H1 (cell line): ENCODE measurements around the gene SYNPR. TPM values are rescaled to one million over a fixed set of nuclear protein-coding genes. Genes with fewer than 3 reads are reported as not detected.

Experiments used
- SIN3A ChIP-seq, 2 experiments: IDR thresholded peaks in 1 of 2; conservative IDR thresholded peaks in 1 of 2; 2 replicates each; pipeline ENCODE4 v1.6.1; 2011 to 2012; ENCODE audit warnings: low read length in 2 of 2, improper control_type of control experiment in 1 of 2, low read depth in 1 of 2, mild to moderate bottlenecking in 1 of 2
- polyA plus RNA-seq, 7 experiments: library from polyadenylated mRNA; depleted of rRNA in 3 of 7; stranded (reverse) in 5 of 7; unstranded in 2 of 7; fragments of >200 nt in 5 of 7; fragments of 200-250 nt in 2 of 7; gene quantifications; 1 replicate in 5 of 7; 2 replicates in 1 of 7; 4 replicates in 1 of 7; pipeline versions ENCODE4 v1.2.1 to v1.2.3, GENCODE V29; 2011 to 2013; ENCODE audit warnings: missing spikeins in 2 of 7, mixed read lengths in 2 of 7
- total RNA-seq: library from RNA; stranded (reverse); fragmentation: NEBNext Ultra II Directional; extraction: Animal tissue kit (Norgen Biotek cat#: 25700); gene quantifications from 2 replicates; pipeline ENCODE4 v1.2.1, GENCODE V29; 2021
- TF ChIP-seq, protein P1 (sequence below): IDR thresholded peaks from 2 replicates; pipeline ENCODE4 v1.6.1; 2012; ENCODE audit warnings: low read length, inconsistent platforms

Gene SYNPR
- total and polyA plus RNA-seq, 2 of the 8 experiments (the other 6 are each of a cell fraction or from before 2014, with no cell fraction given), result 0.39 to 0.99 TPM

DNA sequence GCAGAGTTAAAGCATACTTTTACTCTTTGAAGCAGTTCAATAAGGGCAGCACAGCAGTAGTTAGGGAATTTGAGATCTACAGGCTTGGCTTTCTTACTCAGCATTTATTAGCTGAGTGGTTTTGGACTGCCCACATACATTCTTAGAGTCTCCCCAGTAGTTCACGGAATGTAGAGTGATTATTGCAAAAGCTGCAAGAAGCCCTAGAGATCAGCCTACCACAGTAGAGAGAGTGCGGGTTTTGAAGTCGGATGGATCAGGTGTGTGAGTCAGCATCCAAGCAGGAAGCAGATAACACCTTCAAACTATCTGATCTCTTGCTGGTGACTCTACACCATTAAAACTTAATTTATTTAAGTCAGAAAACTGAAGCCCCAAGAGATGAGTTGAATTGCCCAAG is 171.9 kb downstream of the SYNPR start (continued):
- TF ChIP-seq, protein P1, sequence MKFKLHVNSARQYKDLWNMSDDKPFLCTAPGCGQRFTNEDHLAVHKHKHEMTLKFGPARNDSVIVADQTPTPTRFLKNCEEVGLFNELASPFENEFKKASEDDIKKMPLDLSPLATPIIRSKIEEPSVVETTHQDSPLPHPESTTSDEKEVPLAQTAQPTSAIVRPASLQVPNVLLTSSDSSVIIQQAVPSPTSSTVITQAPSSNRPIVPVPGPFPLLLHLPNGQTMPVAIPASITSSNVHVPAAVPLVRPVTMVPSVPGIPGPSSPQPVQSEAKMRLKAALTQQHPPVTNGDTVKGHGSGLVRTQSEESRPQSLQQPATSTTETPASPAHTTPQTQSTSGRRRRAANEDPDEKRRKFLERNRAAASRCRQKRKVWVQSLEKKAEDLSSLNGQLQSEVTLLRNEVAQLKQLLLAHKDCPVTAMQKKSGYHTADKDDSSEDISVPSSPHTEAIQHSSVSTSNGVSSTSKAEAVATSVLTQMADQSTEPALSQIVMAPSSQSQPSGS, result no peak
- TF ChIP-seq SIN3A (conservative IDR thresholded peaks at IDR 0.05 in 1 of 2, IDR thresholded peaks at IDR 0.05 in 1 of 2; ENCODE audit: low read depth in 1 of 2, low read length in 2 of 2), result no peak
